HS-27A (cell line): ENCODE measurements around the gene LAMTOR2.
"Not testable (repeated sequence)": the region's sequence is repeated elsewhere in the genome, so short reads cannot be mapped to it uniquely, and the experiment has no call there.

Source experiments
- DNase-seq: peaks from one replicate; pipeline ENCODE4 v3.0.0-alpha.2; 2012; ENCODE audit warnings: low read depth, missing footprints

Gene LAMTOR2

DNA sequence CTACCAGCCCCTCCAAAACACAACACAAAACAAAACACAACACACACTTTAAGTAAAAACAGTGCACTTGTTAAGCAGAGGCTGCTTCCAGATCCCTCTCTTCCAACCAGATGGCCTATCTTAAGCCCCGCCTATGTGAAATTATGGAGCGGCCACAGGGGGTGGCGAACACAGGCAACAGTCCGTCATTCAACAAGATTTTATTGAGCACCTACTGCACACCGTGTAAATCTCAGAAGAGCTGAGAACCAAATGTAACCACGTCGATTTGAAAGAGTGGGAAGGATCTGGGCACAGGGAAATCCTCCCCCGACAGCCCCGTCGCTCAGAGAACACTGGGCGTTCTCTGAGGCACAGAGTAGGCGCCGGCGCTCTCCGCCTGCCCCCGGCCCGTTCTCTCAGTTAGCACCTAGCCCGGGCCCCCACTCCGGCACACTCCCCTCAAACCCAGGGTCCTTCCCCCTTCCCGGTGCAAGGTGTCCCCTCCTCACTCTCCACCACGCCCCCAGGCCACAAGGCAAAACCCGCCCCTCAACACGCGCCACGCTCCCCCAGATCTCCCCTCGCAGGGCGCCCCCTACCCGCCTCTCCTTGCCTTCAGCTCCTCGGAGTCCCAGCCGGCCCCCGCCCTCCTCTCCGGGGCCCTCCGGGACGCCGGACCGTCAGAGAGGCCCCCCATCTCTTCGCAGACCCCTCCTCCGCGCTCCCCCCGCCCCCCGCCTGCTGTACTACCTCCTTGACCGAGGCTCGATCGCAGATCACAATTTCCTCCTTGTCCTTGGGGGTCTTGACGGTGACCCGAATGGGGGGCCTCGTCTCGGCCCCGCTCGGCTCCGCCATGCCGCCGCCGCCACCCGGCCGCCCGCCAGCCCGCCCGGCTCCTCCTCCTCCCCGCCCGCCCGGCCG is 1.5 kb upstream of the LAMTOR2 start:
- peak; percentile 38 for DNase-seq

DNA sequence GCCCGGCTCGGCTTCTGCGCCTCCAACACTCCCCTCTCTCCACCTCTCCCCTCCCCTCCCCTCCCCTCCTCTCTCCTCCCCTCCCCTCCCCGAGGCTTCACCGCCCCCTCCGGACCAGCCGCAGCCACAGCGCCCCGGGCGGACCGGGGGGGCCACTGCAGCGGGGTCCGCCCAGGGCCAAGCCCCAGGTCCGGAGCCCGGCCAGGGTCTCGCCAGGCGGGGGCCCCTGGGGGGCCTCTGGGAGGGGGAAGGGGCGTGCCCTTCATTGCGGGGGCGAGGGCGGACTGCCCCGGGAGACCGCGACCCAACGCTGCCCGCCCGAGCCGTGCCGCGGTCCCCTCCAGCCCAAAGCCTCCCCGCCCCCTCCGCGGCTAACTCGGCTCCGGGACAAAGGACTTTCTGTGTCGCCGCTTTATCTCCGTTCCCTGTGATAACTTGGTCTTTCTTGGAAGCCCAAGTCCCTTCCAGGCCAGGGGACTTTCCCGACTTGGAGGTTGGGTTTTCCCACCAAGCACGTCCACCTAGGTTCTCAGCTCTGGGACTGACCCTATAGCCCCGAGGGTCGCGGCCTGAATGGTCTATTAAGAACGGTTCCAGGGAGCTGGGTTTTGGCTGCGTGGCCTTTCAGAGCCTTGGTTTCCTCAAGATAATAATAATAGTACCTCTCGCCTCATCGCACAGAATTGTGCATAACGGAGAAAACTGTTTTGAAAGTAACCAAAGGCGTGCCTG is 648 bp upstream of the LAMTOR2 start, which contains the start of gene UBQLN4:
Gene UBQLN4, minus strand, starts transcription at position 31 of the 732 bp plus-strand sequence. CDS start 97 bp downstream, outside the sequence.
- peak; percentile 39 for DNase-seq

DNA sequence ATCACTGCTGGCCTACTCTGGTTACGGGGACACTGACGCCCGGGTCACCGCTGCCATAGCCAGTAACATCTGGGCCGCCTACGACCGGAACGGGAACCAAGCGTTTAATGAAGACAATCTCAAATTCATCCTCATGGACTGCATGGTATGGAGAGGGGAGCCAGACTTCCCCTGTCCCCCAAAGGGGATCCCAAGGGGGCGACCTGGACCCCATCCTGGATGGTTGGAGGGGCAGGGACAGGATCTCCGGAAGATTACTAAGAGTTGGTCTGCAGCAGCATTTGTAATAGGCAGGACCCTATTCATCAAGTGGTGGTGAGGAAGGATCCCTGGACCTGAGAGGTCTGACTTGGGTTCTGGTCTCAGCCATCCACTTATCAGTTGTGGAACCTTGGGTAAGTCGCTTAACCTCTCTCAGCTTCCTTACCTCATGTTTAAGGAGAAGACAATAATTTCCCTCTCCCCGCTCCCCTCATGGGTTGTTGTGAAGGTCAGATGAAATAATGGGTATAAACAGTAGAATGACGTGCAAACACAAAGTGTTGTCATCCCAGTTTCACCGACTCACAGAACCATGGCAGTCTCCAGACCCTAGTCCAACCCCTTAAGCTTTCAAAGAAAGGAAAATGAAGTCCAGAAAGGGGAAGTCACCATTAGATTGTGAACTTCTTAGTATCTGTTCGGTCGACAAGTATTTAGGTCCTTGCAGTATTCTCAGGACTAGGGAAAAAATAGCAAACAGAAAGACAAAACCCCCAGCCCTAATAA is 883 bp downstream of the LAMTOR2 start:
- DNase-seq: no peak

DNA sequence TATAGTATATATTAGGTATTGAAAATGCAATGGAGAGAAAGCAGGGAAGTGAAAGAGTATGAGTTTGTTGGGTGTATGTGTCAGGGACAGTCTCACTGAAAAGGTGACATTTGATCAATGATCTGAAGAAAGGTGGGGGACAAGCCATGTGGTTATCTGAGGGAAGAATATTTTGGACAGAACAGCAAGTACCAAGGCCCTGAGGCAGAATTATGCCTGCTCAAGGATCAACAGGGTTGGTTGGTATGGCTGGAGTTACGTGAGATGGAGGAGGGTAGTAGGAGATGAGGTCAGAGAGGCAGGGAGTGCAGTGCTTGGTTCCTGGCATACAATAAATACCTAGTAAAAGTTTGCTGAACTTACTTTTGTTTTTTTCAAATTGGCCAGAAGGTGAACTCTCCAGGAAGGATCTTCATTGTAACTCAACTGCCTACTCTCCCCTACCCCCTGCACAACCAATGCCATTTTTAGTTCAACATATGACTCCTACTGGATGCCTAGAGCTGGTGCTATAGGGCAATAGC is 1.8 kb downstream of the LAMTOR2 start:
- no peak for DNase-seq

DNA sequence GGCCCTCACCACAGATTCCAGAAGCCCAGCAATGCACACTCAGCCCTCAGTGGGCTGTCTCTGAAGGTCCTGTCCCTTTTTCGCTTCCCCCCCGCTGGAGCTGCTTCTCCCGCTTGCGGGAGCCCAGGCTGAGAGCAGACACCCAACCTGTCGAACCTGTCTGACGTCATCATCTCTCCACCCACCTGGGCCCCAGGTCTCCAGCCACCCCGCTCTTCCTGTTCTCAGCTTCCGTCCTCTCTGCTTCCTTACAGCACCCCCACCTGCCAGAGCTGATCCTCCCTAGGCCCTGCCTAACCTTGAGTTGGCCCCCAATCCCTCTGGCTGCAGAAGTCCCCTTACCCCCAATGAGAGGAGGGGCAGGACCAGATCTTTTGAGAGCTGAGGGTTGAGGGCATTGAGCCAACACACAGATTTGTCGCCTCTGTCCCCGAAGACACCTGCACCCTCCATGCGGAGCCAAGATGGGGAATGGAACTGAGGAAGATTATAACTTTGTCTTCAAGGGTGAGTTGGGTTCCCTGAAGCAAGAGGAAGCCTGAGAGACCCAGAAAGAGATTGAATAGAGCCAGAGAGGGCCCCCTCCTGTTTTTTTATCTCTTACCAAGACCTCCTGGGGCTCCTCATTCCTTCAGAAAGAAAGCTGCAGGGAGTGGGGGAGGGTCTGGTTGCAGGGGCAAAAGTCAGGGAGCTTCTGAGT is 6.5 kb downstream of the LAMTOR2 start, which contains the start of gene RAB25:
Gene RAB25, plus strand, starts transcription at position 224 of the 700 bp plus-strand sequence. Its CDS starts 241 bp downstream, at position 465.
- no peak for DNase-seq

DNA sequence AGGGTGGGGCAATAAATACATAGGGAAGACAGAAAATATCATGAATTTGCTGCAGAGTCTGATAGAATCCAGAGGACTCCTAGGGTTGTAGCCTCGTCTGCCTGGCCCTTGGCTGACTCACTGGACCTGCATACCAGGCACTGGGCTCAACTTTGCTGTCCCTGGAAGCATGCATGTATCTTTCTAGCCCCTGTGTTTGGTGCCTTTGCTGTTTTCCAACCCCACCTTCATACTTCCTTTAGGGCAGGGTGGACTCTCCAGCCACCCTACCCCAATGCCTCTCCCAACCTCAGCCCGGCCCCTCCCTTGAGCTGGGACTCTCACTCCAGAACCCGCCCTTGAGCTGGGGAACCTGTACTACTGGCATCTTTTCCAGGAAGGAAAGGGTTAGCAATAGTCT is 7.6 kb downstream of the LAMTOR2 start:
- DNase-seq: no peak

DNA sequence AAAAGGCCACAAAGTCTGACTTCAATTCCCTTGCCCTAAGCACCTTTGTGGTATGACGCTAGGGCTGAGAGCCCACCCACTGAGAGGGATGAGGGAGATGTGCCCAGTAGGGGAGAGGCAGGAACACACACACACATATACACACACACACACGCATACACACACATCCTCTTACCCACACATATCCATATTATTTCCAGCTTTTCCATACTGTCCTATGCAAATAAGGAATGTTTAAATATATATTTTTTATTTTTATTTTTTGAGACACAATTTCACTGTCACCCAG is 9.4 kb downstream of the LAMTOR2 start:
- no peak for DNase-seq

DNA sequence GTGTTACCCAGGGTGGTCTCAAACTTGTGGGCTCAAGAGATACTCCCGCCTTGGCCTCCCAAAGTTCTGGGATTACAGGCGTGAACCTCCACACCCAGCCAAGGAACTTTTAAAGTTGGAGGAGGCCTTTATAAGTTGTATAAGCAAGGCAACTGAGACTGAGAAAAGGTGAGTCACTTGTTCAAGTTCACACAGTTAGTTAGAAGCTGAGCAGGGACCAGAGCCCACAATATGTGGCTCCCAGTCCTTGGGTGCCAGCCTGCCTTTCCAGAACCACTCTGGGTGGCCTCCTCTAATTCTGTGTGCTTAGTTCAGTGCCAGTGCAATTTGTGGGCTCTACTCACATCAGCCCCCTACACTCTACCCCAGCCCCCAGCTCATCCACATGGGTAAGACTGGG is 10.0 kb downstream of the LAMTOR2 start:
- DNase-seq: no peak

DNA sequence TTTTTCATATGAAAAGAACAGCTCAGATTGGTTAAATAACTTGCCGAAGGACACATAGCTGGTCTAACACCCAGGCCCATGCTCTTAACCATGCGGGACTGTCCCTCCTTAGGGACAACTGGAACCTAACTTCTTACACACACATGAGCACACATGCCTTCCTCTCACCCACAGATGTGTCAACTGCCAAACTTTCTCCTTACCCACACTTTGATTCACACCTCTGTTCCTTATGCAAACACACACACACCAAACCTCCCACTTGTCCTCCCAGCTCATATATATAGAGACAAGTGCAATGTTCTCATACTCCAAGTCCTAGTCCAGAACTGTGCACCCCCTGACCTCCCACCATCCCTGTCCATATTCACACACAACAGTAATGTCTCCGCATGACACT is 10.6 kb downstream of the LAMTOR2 start:
- DNase-seq: no peak

DNA sequence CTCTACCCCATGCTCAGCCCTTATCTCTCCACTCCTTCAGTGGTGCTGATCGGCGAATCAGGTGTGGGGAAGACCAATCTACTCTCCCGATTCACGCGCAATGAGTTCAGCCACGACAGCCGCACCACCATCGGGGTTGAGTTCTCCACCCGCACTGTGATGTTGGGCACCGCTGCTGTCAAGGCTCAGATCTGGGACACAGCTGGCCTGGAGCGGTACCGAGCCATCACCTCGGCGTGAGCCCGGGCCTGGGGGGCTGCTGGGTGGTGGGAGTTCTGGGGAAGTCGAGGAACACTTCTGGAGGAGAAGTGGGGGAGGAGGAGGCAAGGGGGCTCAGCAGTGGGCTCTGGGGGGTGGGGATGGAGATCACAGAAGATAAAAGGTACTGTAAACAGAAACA is 11.3 kb downstream of the LAMTOR2 start:
- DNase-seq: no peak

DNA sequence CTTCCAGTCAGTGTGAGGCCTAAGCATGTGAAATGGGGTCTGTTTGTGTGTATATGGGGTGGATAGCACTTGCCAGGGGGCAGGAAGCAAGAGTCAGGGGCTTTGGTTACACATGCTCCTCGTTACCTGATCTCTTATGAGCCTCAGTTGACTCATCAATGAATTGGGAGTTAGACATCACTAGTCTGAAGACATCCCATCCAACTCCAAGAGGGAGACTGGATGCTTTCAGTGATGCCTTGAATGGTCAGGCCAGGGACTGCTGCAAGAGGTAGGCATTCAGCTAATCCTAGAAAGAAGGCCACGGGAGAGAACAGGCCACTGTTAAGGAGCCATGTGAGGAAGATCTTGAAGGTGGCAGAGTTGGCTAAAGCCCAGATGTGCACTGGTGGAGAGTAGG is 12.7 kb downstream of the LAMTOR2 start:
- DNase-seq: no peak

DNA sequence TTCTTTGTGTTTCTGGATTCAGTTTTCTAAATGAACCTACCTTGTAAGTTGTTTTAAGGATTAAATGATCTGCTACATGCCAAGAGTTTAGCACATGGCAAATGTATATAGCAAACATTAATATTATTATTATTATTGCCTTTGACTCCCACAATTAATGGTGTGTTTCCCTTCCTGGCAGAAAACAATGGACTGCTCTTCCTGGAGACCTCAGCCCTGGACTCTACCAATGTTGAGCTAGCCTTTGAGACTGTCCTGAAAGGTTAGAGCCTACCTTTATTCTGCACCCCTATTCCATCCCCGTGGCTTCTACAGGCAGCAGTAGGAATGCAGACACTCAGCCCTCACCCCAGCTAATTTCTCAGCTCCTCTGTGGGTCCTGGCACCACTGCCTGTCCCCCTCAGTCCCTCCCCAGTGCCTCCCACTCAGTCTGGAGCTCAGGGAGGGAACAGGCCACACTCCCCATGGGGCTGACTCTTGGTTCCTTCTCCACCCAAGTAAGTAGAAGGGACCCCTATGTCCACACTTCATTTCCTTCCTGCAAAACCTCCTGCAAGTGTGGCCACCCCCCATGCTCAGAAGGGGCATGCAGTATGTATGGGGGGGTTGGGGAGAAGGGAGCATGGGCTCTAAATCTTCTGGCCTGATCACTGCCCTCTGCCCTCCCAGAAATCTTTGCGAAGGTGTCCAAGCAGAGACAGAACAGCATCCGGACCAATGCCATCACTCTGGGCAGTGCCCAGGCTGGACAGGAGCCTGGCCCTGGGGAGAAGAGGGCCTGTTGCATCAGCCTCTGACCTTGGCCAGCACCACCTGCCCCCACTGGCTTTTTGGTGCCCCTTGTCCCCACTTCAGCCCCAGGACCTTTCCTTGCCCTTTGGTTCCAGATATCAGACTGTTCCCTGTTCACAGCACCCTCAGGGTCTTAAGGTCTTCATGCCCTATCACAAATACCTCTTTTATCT is 15.2 kb downstream of the LAMTOR2 start:
- no peak for DNase-seq

DNA sequence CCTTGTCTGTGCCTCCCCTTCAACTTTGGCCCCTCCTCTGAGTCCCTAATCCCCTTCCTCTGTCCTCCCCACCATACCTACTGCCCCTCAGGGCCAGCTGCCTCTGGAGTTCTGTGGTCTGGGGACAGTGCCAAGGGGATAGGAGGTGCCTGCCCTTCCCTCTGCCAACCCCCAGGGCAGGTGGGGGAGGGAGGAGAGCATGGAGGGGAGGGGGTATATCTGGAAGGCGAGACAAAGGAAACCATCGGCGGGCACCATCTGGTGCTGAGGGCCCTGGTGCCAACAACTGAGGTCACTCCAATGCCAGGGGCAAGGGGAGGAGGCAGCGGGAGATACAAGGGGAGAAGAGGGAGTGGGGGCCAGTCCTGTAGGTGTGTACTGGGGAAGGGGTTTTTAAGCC is 16.0 kb downstream of the LAMTOR2 start:
- DNase-seq: no peak

DNA sequence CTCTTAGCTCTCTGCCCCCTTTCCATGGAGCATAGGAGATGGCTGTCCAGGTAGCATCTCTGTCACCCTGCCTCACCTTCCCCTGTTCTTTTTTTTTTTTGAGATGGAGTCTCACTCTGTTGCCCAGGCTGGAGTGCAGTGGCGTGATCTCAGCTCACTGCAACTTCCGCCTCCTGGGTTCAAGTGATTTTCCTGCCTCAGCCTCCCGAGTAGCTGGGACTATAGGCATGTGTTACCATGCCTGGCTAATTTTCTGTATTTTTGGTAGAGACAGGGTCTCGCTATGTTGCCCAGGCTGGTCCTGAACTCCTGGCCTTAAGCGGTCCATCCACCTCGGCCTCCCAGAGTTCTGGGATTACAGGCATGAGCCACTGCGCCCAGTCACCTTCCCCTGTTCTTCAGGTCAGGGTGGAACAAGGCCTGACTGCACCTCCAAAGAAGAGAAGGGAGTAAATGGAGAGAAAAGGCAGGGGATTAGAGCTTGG is 16.8 kb downstream of the LAMTOR2 start:
- DNase-seq: not testable (repeated sequence)

DNA sequence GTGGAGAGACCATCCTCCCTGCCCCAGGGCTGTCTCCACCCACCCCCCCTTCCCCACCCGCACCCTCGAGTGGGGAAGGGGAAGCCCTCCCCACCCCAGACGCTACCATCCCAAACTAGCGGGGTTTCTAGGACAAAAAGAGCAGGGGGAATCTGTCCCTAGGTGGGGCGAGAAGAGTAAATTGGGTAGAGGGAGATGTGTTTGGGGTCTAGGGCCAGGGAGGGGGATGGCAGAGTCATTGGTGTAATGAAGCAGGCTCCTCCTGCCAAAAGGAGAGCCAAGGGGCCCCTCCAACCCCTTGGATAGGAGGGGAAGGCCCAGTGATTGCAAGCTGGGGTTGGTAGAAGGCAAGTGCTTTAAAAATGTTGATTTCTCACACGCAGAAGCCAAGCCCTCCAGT is 17.7 kb downstream of the LAMTOR2 start:
- DNase-seq: no peak

DNA sequence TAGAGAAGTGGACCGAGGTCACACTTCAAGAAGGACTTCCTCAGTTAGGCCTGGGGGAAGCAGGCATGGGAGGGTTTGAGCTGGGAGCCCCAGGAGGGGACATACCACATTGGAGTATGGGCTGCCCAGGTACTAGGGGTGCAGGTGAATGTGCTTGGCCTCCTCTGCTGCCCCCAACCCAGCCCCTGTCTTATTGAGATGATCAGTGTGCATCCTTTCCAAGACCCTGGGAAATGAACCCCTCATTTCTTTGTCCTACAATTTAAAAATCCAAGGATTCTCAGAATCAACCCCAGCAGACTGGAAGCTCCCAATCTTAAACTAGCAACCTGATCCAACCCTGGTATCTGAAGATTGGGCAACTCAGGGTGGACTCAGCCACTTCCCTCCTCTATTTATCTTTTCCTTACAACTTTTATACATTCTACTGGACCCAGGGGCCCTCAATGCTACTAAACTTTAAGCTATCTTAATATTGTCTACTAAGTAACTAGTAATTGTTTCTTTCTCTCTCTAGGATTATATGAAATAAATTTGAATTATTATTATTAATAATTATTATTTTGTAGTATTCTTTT is 18.6 kb downstream of the LAMTOR2 start:
- no peak for DNase-seq

DNA sequence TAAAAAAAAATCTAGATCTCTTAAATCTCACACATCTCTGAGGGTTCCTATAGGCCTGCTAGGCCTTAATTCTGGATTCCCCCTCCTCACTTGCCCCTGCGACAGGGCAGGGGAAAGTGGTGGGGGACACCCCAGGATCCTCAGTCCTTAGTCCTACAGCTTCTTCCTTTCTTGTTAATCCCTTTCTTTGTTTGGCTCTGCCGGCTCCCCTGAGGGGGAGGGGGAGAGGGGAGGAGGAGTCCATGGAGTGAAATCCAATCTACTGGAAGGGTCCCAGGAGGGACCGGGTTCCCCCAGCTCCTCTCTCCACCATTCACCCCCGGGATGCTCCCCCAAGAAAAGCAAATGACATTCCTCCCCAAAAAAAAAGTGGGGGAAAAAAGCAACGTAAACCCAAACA is 19.2 kb downstream of the LAMTOR2 start:
- no peak for DNase-seq

DNA sequence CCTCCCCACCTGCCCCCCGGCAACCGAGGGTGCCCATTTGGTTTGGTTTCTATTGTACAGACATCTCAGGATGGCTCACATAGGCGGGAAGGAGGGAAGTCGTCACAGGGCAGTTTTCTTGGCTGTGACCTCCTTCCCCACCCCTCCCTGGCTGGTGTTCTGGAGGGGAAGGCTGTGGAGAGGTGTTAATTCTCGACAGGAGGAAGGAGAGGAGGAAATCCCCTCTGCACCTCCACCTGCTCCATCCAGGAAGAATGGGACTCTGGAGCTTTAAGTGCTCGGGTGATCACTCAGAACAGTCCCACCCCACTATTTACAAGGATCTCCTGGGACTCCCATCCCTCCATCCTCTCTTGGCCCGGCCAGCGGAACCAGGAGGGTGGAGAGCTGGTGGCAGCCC is 20.1 kb downstream of the LAMTOR2 start:
- no peak for DNase-seq

DNA sequence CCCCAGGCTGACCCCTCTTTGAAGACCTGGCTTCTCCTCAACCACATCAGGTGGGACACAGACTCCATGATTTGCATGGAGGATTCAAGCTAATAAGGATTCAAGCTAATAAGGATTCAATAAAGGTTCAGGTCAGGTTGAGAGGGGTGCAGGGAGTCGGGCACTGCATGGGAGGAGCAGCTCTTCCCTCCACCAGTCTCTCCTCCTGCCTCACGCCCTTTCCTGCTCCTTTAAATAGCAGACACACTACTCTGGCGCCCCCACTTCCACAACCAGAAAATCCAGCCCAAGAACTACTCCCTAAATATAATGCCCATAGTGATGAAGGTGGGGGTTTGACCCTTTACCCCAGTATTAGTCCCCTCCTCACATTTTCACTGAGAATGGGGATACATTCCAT is 20.6 kb downstream of the LAMTOR2 start:
- DNase-seq: no peak

DNA sequence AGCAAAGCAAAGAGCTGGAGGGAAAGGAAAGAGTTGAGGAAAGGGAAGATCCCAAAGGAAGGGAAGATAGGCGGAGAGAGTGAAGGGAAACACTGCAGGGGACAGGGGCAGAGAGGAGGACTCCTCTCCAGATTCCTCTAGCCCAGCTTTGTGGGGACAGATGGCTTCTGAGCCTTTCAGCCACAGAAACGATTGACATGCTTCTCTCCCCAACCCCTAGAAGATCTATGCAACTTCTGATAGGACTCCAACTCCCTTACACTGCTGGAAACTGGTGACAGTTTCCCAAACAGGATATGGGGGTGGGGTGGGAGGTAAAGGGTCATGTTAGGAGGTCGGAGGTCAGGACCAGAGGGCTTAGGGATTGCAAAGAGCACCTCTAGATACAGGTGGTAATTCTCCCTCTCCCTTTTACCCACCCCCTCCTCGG is 21.2 kb downstream of the LAMTOR2 start:
- DNase-seq: no peak
